Measurements from ENCODE around the gene SRMS. TPM values are rescaled to one million over a fixed set of nuclear protein-coding genes. Genes with fewer than 3 reads are reported as not detected.

The SRMS gene
- total and polyA plus RNA-seq, 2 of the 13 experiments (the other 11 are each of a cell fraction or from before 2014, with no cell fraction given) = not detected

GRCh38 chr20:63502671-63503172 is 44.8 kb downstream of the SRMS start:
- Histone ChIP-seq H3K4me3 (replicated peaks in 1 of 3; ENCODE audit: insufficient read depth in 1 of 3, low read depth in 2 of 3, low read length in 3 of 3) (no peak overlapping the region), H3K4me1 (ENCODE audit: insufficient read depth, low read length) (no peaks in the 10 kb centered on the region), H4K20me1 (ENCODE audit: insufficient read depth, low read length) (no peaks in the 10 kb centered on the region; the same call in 1 of the 2 replicates), H3K27me3 (ENCODE audit: control insufficient read depth in 1 of 2, insufficient read depth in 2 of 2, low read length in 2 of 2) (peaks cover 30 to 89% of the 10 kb centered on the region in 2 experiments), H3K27ac (ENCODE audit: extremely low read length, insufficient read depth, low read length) (no peak overlapping the region), H3K79me2 (ENCODE audit: insufficient read depth, low read length) (no peaks in the 10 kb centered on the region), H3K4me2 (ENCODE audit: low read depth, low read length) (no peak overlapping the region), H3K36me3 (replicated peaks in 1 of 2; ENCODE audit: control insufficient read depth in 1 of 2, insufficient read depth in 2 of 2, low read length in 2 of 2) (no peaks in the 10 kb centered on the region), H2AFZ (ENCODE audit: low read length) (no peak overlapping the region), H3K9me3 (ENCODE audit: low read length) (no peaks in the 10 kb centered on the region), H3K9ac (ENCODE audit: insufficient read depth, low read depth, low read length) (no peak overlapping the region)
- in situ Hi-C loops (cut with HindIII; ENCODE audit: extremely low pct_ligation_motif_present, low pct_unique_long_range_greater_than_20kb) = no loop called here
- BruUV-seq (replicated peaks) = no TSS peak
- ATAC-seq (peak; percentile 5; the same call in 2 of the 3 replicates), FAIRE-seq (no peak), DNase-seq (ENCODE audit: low spot score) (no peak)
- CTCF ChIA-PET (ENCODE audit: low intra/inter-chr PET ratio, low total read pairs) = no interaction called here
- WGBS (ENCODE audit: low lambda C conversion rate) = 20% methylated on average over 14 of the region's 15 CpGs
- intact Hi-C loops (cut with micrococcal nuclease; ENCODE audit: unreplicated experiment) = no loop called here
- TF ChIP-seq MXD1 (CRISPR knock-in tag; IDR thresholded peaks at IDR 0.05) = 0 out of 2 replicates have a peak, but pooled peaks have one; percentile 28
- no peak for TF ChIP-seq ZNF333 (CRISPR knock-in tag; IDR thresholded peaks at IDR 0.05; ENCODE audit: borderline replicate concordance)
- 0 out of 2 replicates have a peak, but pooled peaks have one; percentile 30 for TF ChIP-seq KDM5B (CRISPR knock-in tag; IDR thresholded peaks at IDR 0.05; ENCODE audit: borderline replicate concordance)
- TF ChIP-seq ZNF225 (CRISPR knock-in tag; IDR thresholded peaks at IDR 0.05) = 0 out of 2 replicates have a peak, but pooled peaks have one; percentile 49
- no peak for TF ChIP-seq ZNF44 (CRISPR knock-in tag; IDR thresholded peaks at IDR 0.05)
- 0 out of 2 replicates have a peak, but pooled peaks have one; percentile 35 for TF ChIP-seq ZNF776 (CRISPR knock-in tag; IDR thresholded peaks at IDR 0.05)
- no peak for TF ChIP-seq ZSCAN20 (CRISPR knock-in tag; IDR thresholded peaks at IDR 0.05; ENCODE audit: borderline replicate concordance)
- no peak for TF ChIP-seq NONO (IDR thresholded peaks at IDR 0.05)
- TF ChIP-seq NONO (CRISPR knock-in tag; conservative IDR thresholded peaks at IDR 0.05) = no peak
- POLR2A ChIA-PET = no interaction called here
